ENCODE results near the gene CCDC12.

GRCh38 chr3:47005212-47006144, 28.9 kb upstream of the CCDC12 start:
- no peak for TF ChIP-seq EGR1 (IDR thresholded peaks at IDR 0.05)
- no peak for TF ChIP-seq TAF1 (IDR thresholded peaks at IDR 0.05; ENCODE audit: low read depth)
- TF ChIP-seq EP300 (IDR thresholded peaks at IDR 0.05; ENCODE audit: borderline replicate concordance), result no peak
- TF ChIP-seq RAD21 (IDR thresholded peaks at IDR 0.05; ENCODE audit: low read depth), result no peak
- TF ChIP-seq TEAD4 (IDR thresholded peaks at IDR 0.05), result no peak
- TF ChIP-seq CREB1 (IDR thresholded peaks at IDR 0.05; ENCODE audit: low read depth), result no peak
- no peak for TF ChIP-seq MAX (IDR thresholded peaks at IDR 0.05)
